K562 (cell line): Measurements from ENCODE around the gene SPRY2. TPM values are rescaled to one million over a fixed set of nuclear protein-coding genes. Genes with fewer than 3 reads are reported as not detected.

Experiments used
- BCL6 ChIP-seq: fragments of 250-450 bp; sonication (Bioruptor Pico); IDR thresholded peaks from 2 replicates; pipeline ENCODE4 v1.4.0; 2020
- CEBPB ChIP-seq: fragments of 450-650 bp; IDR thresholded peaks from 2 replicates; pipeline ENCODE4 v1.6.1; 2016; ENCODE audit warnings: missing genetic modification characterization, missing compliant biosample characterization
- CREM ChIP-seq: IDR thresholded peaks from 2 replicates; pipeline ENCODE4 v1.6.1; 2014; ENCODE audit warnings: antibody characterized with exemption, low read depth
- DPF2 ChIP-seq: fragments of 450-650 bp; IDR thresholded peaks from 2 replicates; pipeline ENCODE4 v1.6.1; 2016
- EP300 ChIP-seq: IDR thresholded peaks from 2 replicates; pipeline ENCODE4 v1.6.1; 2012; ENCODE audit warnings: low read length, improper control_type of control experiment
- FOXA3 ChIP-seq, 2 experiments: fragments of 450-650 bp in 1 of 2; sonication (generic) in 1 of 2; formaldehyde crosslinking; IDR thresholded peaks in 1 of 2; conservative IDR thresholded peaks in 1 of 2; 2 replicates each; pipeline versions ENCODE4 v1.4.0 to v1.8.0; 2020 to 2022; ENCODE audit warnings: mild to moderate bottlenecking in 2 of 2, missing genetic modification reagents in 1 of 2
- GABPB1 ChIP-seq: sonication (generic); formaldehyde crosslinking; IDR thresholded peaks from 2 replicates; pipeline ENCODE4 v1.8.0; 2022; ENCODE audit warnings: mild to moderate bottlenecking, missing genetic modification reagents
- JUND ChIP-seq, 2 experiments: IDR thresholded peaks; 2 replicates in 1 of 2; 3 replicates in 1 of 2; pipeline ENCODE4 v1.6.1; 2011; ENCODE audit warnings: borderline replicate concordance in 2 of 2, low read depth in 2 of 2, low read length in 2 of 2, improper control_type of control experiment in 1 of 2, missing biosample characterization in 1 of 2, missing genetic modification characterization in 1 of 2, missing genetic modification reagents in 1 of 2
- KAT2B ChIP-seq: IDR thresholded peaks from one replicate; pipeline ENCODE4 v1.6.1; 2012; ENCODE audit warnings: low read depth, mild to moderate bottlenecking, control low read depth, inconsistent platforms, low read length, moderate library complexity
- KLF6 ChIP-seq: fragments of 250-450 bp; sonication (Bioruptor Pico); IDR thresholded peaks from 2 replicates; pipeline ENCODE4 v1.4.0; 2020; ENCODE audit warnings: mild to moderate bottlenecking, moderate library complexity, borderline replicate concordance
- POLR2AphosphoS5 ChIP-seq: IDR thresholded peaks from 2 replicates; pipeline ENCODE4 v1.6.1; 2011; ENCODE audit warnings: mild to moderate bottlenecking, low read depth, low read length, moderate library complexity; ENCODE audit not compliant: control insufficient read depth, insufficient read depth
- PTRF ChIP-seq: fragments of 450-650 bp; IDR thresholded peaks from 2 replicates; pipeline ENCODE4 v1.6.1; 2016; ENCODE audit warnings: mild to moderate bottlenecking, missing genetic modification characterization, missing compliant biosample characterization
- SETDB1 ChIP-seq: IDR thresholded peaks from one replicate; pipeline ENCODE4 v1.6.1; 2012; ENCODE audit warnings: low read length, control low read depth, inconsistent platforms
- SMARCB1 ChIP-seq: IDR thresholded peaks from 2 replicates; pipeline ENCODE4 v1.6.1; 2011; ENCODE audit warnings: improper control_type of control experiment, low read depth; ENCODE audit not compliant: insufficient read length
- SRSF1 ChIP-seq: fragments of 200-400 bp; formaldehyde crosslinking; IDR thresholded peaks from 2 replicates; pipeline ENCODE4 v1.6.1; 2017; ENCODE audit warnings: mild to moderate bottlenecking, low read depth, low read length, moderate library complexity
- ZFP30 ChIP-seq: fragments of 250-450 bp; sonication (Bioruptor Pico); IDR thresholded peaks from 2 replicates; pipeline ENCODE4 v1.8.0; 2022; ENCODE audit warnings: moderate library complexity, mild to moderate bottlenecking, inconsistent platforms, borderline replicate concordance
- ZNF197 ChIP-seq: fragments of 200-800 bp; sonication (Bioruptor generic); IDR thresholded peaks from 2 replicates; pipeline ENCODE4 v1.6.1; 2016; ENCODE audit warnings: low read depth, missing genetic modification characterization, missing compliant biosample characterization
- ZNF778 ChIP-seq: fragments of 450-650 bp; formaldehyde crosslinking; IDR thresholded peaks from 2 replicates; pipeline ENCODE4 v1.4.0; 2020; ENCODE audit warnings: mild to moderate bottlenecking, moderate library complexity
- polyA plus RNA-seq, 8 experiments: library from polyadenylated mRNA; depleted of rRNA in 4 of 8; stranded (reverse) in 5 of 8; unstranded in 3 of 8; fragments of >200 nt; fragmentation: Nextera tagmentation in 2 of 8; fragmentation: Illumina TruSeq in 1 of 8; extraction: Ambion mirVana in 2 of 8; extraction: Trizol in 1 of 8; gene quantifications; 2 replicates each; pipeline versions ENCODE4 v1.2.1 to v1.2.3, GENCODE V29; 2011 to 2014; ENCODE audit warnings: inconsistent platforms in 1 of 8, missing spikeins in 1 of 8
- total RNA-seq, 7 experiments: library from RNA; depleted of rRNA in 6 of 7; stranded (reverse); fragments of >200 nt in 6 of 7; fragmentation: Illumina TruSeq in 2 of 7; extraction: Trizol in 2 of 7; gene quantifications; 2 replicates each; pipeline versions ENCODE4 v1.2.1 to v1.2.3, GENCODE V29; 2011 to 2021; ENCODE audit warnings: low replicate concordance in 1 of 7
- TF ChIP-seq, protein P1 (sequence below): fragments of 450-650 bp; IDR thresholded peaks from 2 replicates; pipeline ENCODE4 v1.6.1; 2016; ENCODE audit warnings: mild to moderate bottlenecking
- TF ChIP-seq, protein P2 (sequence below): fragments of 450-650 bp; formaldehyde crosslinking; conservative IDR thresholded peaks from 2 replicates; pipeline ENCODE4 v1.4.0; 2022; ENCODE audit warnings: mild to moderate bottlenecking, missing genetic modification characterization
- TF ChIP-seq, protein P3 (sequence below): fragments of 250-450 bp; sonication (Bioruptor Pico); IDR thresholded peaks from 2 replicates; pipeline ENCODE4 v1.4.0; 2020; ENCODE audit warnings: mild to moderate bottlenecking, moderate library complexity, borderline replicate concordance

SPRY2 gene
- total and polyA plus RNA-seq, 9 of the 15 experiments (the other 6 are each of a cell fraction or from before 2014, with no cell fraction given), result 1.8 to 7.8 (median 3.4) TPM

DNA sequence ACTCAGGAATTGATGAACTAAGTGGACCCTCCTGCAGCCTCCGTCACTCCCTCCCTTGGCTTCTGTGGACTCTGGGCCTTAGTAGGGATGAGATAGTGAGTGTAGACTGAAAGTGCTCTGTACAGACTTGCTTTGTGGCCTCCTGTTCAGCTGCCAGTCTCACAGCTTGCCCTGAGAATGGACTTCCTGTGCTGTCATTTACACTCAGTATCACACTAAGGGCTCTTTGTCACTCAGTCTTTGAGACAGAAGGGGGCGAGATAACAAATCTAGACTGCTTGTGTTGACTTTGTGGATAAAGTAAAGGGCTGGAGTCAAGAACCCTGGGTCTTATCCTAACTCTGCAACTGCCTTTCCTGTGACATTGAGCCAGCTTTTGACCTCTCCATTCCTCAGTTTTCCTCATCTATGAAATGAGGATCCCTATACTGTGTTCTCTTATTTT, 21.0 kb upstream of the SPRY2 start (continued):
- TF ChIP-seq, protein P1, sequence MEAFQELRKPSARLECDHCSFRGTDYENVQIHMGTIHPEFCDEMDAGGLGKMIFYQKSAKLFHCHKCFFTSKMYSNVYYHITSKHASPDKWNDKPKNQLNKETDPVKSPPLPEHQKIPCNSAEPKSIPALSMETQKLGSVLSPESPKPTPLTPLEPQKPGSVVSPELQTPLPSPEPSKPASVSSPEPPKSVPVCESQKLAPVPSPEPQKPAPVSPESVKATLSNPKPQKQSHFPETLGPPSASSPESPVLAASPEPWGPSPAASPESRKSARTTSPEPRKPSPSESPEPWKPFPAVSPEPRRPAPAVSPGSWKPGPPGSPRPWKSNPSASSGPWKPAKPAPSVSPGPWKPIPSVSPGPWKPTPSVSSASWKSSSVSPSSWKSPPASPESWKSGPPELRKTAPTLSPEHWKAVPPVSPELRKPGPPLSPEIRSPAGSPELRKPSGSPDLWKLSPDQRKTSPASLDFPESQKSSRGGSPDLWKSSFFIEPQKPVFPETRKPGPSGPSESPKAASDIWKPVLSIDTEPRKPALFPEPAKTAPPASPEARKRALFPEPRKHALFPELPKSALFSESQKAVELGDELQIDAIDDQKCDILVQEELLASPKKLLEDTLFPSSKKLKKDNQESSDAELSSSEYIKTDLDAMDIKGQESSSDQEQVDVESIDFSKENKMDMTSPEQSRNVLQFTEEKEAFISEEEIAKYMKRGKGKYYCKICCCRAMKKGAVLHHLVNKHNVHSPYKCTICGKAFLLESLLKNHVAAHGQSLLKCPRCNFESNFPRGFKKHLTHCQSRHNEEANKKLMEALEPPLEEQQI, result no peak
- TF ChIP-seq SMARCB1, result no peak
- TF ChIP-seq EP300, result peak; percentile 52; the same call in 1 of the 2 replicates
- peak; percentile 62; the same call in 1 of the 2 replicates for TF ChIP-seq DPF2
- no peak for TF ChIP-seq CEBPB (tag)
- TF ChIP-seq, protein P2, sequence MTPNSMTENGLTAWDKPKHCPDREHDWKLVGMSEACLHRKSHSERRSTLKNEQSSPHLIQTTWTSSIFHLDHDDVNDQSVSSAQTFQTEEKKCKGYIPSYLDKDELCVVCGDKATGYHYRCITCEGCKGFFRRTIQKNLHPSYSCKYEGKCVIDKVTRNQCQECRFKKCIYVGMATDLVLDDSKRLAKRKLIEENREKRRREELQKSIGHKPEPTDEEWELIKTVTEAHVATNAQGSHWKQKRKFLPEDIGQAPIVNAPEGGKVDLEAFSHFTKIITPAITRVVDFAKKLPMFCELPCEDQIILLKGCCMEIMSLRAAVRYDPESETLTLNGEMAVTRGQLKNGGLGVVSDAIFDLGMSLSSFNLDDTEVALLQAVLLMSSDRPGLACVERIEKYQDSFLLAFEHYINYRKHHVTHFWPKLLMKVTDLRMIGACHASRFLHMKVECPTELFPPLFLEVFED (CRISPR knock-in tag), result no peak
- TF ChIP-seq PTRF, result no peak
- no peak for TF ChIP-seq SETDB1
- TF ChIP-seq ZFP30 (CRISPR knock-in tag), result no peak
- 0 out of 2 replicates have a peak, but pooled peaks have one; percentile 19 for TF ChIP-seq POLR2AphosphoS5
- TF ChIP-seq CREM, result 0 out of 2 replicates have a peak, but pooled peaks have one; percentile 17
- TF ChIP-seq, protein P3, sequence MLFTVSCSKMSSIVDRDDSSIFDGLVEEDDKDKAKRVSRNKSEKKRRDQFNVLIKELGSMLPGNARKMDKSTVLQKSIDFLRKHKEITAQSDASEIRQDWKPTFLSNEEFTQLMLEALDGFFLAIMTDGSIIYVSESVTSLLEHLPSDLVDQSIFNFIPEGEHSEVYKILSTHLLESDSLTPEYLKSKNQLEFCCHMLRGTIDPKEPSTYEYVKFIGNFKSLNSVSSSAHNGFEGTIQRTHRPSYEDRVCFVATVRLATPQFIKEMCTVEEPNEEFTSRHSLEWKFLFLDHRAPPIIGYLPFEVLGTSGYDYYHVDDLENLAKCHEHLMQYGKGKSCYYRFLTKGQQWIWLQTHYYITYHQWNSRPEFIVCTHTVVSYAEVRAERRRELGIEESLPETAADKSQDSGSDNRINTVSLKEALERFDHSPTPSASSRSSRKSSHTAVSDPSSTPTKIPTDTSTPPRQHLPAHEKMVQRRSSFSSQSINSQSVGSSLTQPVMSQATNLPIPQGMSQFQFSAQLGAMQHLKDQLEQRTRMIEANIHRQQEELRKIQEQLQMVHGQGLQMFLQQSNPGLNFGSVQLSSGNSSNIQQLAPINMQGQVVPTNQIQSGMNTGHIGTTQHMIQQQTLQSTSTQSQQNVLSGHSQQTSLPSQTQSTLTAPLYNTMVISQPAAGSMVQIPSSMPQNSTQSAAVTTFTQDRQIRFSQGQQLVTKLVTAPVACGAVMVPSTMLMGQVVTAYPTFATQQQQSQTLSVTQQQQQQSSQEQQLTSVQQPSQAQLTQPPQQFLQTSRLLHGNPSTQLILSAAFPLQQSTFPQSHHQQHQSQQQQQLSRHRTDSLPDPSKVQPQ, result no peak
- TF ChIP-seq GABPB1 (CRISPR knock-in tag), result no peak
- TF ChIP-seq ZNF778 (CRISPR knock-in tag), result no peak
- TF ChIP-seq BCL6 (CRISPR knock-in tag), result no peak
- no peak for TF ChIP-seq KLF6 (CRISPR knock-in tag)
- TF ChIP-seq FOXA3 (CRISPR knock-in tag; conservative IDR thresholded peaks at IDR 0.05 in 1 of 2, IDR thresholded peaks at IDR 0.05 in 1 of 2), result peak in 1 of 2 experiments; percentile 89; a peak in 2 of 4 replicates
- no peak for TF ChIP-seq KAT2B
- TF ChIP-seq ZNF197 (CRISPR knock-in tag), result no peak
- no peak for TF ChIP-seq SRSF1
- TF ChIP-seq JUND (IDR thresholded peaks at IDR 0.05; ENCODE audit: borderline replicate concordance, low read depth, low read length), result no peak
- peak; percentile 49; the same call in 1 of the 3 replicates for TF ChIP-seq JUND (tag; IDR thresholded peaks at IDR 0.05; ENCODE audit: borderline replicate concordance, low read depth, low read length)
